ENCODE measurements around the gene GATAD2B. TPM values are rescaled to one million over a fixed set of nuclear protein-coding genes. Genes with fewer than 3 reads are reported as not detected.

GATAD2B gene
- total RNA-seq, 2 experiments from 2014 or later, result 59.5 to 59.8 TPM

GRCh38 chr1:153805886-153806719 lies 116.7 kb downstream of the GATAD2B start:
- intact Hi-C loops (cut with micrococcal nuclease), result loop anchor here (5.0 kb wide), 1 partner anchor 116 kb away; the partner anchor contains the start of gene GATAD2B
- DNase-seq (peak; percentile 41), ATAC-seq (peak; percentile 45)
- CTCF ChIA-PET, result interaction anchor here (1.1 to 3.9 kb wide), 4 partner anchors 9 to 181 kb away, joined by 3 to 30 read pairs (median 10); partner anchors contain the start of gene RAB13
- Mint-ChIP-seq H3K36me3 (ENCODE audit: low read depth) (peaks cover 15% of the 10 kb centered on the region), H3K4me3 (peak overlapping the region; percentile 41), H3K27ac (peak overlapping the region; percentile 90), H3K4me1 (ENCODE audit: low read depth) (peaks cover 36% of the 10 kb centered on the region), H3K27me3 (no peaks in the 10 kb centered on the region), H3K9me3 (no peaks in the 10 kb centered on the region)
- TF ChIP-seq CTCF (IDR thresholded peaks at IDR 0.05), result no peak
- POLR2A ChIA-PET, result interaction anchor here (0.6 to 6.0 kb wide), 13 partner anchors 11 to 363 kb away, joined by 3 to 35 read pairs (median 4); partner anchors contain the start of genes CREB3L4, GATAD2B and RPS27

DNA sequence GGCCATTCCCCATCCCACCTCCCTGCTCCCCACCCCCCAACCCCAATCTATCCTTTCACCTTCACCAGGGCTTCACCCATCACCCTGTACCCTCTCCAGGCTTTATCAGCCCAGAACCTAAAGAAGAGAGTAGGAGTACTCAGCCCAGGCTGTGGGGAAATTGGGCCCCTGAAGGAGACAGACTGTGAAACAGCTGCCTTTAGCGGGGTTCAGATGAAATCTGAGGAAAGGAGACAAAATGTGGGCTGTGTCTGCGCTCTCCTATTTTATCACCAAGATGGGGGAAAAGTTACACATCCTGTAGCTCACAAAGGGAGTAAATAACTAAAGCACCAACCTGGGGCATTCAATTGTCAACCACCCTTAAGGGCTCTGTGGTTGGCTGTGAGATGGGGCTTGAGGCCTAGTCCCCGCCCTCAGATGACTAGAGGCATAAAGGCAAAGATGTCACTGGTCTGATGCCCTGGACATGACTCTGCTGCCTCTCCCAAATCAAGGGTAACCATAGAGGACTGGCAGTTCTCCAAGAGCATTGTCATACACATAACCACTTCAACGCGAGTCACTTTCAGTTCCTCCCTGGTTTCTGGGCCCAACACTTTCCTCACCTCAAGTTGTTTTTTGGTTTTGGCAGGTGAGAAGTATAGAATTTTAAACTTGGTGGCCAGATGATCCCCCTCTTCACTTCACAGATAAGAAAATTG lies 117.6 kb downstream of the GATAD2B start:
- Mint-ChIP-seq H3K4me1 (ENCODE audit: low read depth) (peaks cover 38% of the 10 kb centered on the region), H3K9me3 (no peaks in the 10 kb centered on the region)
- intact Hi-C loops (cut with micrococcal nuclease), result loop anchor here (5.0 kb wide), 1 partner anchor 117 kb away; the partner anchor contains the start of gene GATAD2B

GRCh38 chr1:153804112-153804511 lies 118.7 kb downstream of the GATAD2B start:
- no peak overlapping the region for H3K4me3 Mint-ChIP-seq
- no peak for DNase-seq
- peaks cover 5% of the 10 kb centered on the region for H3K36me3 Mint-ChIP-seq (ENCODE audit: low read depth)
- no peaks in the 10 kb centered on the region for H3K9me3 Mint-ChIP-seq
- H3K4me1 Mint-ChIP-seq (ENCODE audit: low read depth), result peaks cover 38% of the 10 kb centered on the region
- ATAC-seq, result no peak
- ChIA-PET CTCF (interaction anchor here (0.9 to 3.8 kb wide), 4 partner anchors 29 to 183 kb away, joined by 3 to 30 read pairs (median 4); partner anchors contain the start of genes RAB13 and SLC27A3), POLR2A (interaction anchor here (0.7 to 6.0 kb wide), 6 partner anchors 49 to 188 kb away, joined by 3 to 35 read pairs (median 14); partner anchors contain the start of genes CREB3L4, DENND4B, GATAD2B and RPS27)
- peak overlapping the region; percentile 86 for H3K27ac Mint-ChIP-seq
- TF ChIP-seq CTCF (IDR thresholded peaks at IDR 0.05), result no peak
- H3K27me3 Mint-ChIP-seq, result no peaks in the 10 kb centered on the region
- intact Hi-C loops (cut with micrococcal nuclease), result no loop called here

More for the DNA sequence above, 117.6 kb downstream of the GATAD2B start:
- POLR2A ChIA-PET, result interaction anchor here (1.0 to 6.0 kb wide), 11 partner anchors 13 to 187 kb away, joined by 3 to 35 read pairs (median 4); partner anchors contain the start of genes CREB3L4, DENND4B, GATAD2B and RPS27
- H3K27ac Mint-ChIP-seq, result peak overlapping the region; percentile 90
- CTCF ChIA-PET, result interaction anchor here (0.8 to 3.9 kb wide), 7 partner anchors 8 to 182 kb away, joined by 3 to 30 read pairs (median 4); partner anchors contain the start of genes DENND4B, RAB13 and SLC27A3
- TF ChIP-seq CTCF (IDR thresholded peaks at IDR 0.05), result no peak
- H3K27me3 Mint-ChIP-seq, result no peaks in the 10 kb centered on the region
- ATAC-seq (peak; percentile 98), DNase-seq (peak; percentile 91)
- peak overlapping the region; percentile 41 for H3K4me3 Mint-ChIP-seq
- peaks cover 15% of the 10 kb centered on the region for H3K36me3 Mint-ChIP-seq (ENCODE audit: low read depth)

DNA sequence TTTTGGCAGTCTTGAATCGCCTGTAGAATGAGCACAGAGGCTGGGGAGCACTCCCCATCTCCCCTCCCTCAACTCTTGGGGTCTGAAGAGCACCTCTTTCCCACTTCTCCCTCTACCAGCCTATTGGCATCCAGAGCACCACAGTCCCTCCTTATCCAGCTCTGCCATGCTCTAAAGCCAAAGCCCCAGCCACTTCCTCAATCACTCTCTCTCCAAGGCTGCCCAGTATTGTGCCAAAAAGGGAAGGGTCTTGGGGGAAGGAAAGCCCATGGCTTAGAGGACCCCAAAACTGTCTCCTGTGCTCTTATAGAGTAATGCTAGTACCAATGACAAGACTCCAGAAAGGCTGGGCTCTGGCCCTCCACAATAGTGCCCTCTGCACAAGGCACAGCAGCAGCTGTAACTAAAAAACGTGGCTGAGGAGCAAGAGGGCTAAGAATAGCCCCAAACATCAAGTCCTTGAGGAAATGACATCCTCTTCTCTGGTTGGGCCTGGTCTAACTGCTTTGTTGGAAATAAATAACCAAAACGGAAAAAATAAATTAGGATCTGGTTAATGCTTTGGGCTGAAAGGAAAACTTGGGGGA lies 119.2 kb downstream of the GATAD2B start:
- peaks cover 38% of the 10 kb centered on the region for H3K4me1 Mint-ChIP-seq (ENCODE audit: low read depth)
- ATAC-seq (no peak), DNase-seq (no peak)
- no peak for TF ChIP-seq CTCF (IDR thresholded peaks at IDR 0.05)
- H3K9me3 Mint-ChIP-seq, result no peaks in the 10 kb centered on the region
- intact Hi-C loops (cut with micrococcal nuclease), result no loop called here
- peaks cover 5% of the 10 kb centered on the region for H3K36me3 Mint-ChIP-seq (ENCODE audit: low read depth)
- H3K27ac Mint-ChIP-seq, result peak overlapping the region; percentile 50
- ChIA-PET POLR2A (interaction anchor here (0.9 to 6.0 kb wide), 4 partner anchors 50 to 189 kb away, joined by 3 to 35 read pairs (median 14); partner anchors contain the start of genes CREB3L4 and RPS27), CTCF (interaction anchor here (1.4 to 3.8 kb wide), 2 partner anchors 107 to 184 kb away, joined by 4 to 30 read pairs; partner anchors contain the start of gene RAB13)
- no peaks in the 10 kb centered on the region for H3K27me3 Mint-ChIP-seq
- no peak overlapping the region for H3K4me3 Mint-ChIP-seq

All from activated CD8-positive, alpha-beta T cell treated with anti-CD3 and anti-CD28 coated beads for 36 hours (primary cell).